Measurements from ENCODE around the gene RAB4A. TPM values are rescaled to one million over a fixed set of nuclear protein-coding genes. Genes with fewer than 3 reads are reported as not detected.
"Not testable (repeated sequence)": the region's sequence is repeated elsewhere in the genome, so short reads cannot be mapped to it uniquely, and the experiment has no call there.

Gene RAB4A
- polyA plus RNA-seq, 3 donors, result 22.3 to 34.8 (median 34.5) TPM

GRCh38 chr1:229326601-229327000 is 55.7 kb downstream of the RAB4A start:
- intact Hi-C loops (cut with micrococcal nuclease), result no loop called here
- H3K4me2 ChIP-seq (replicated peaks; ENCODE audit: extremely low read depth, low read length, poor library complexity, severe bottlenecking), result no peak overlapping the region

GRCh38 chr1:229327765-229328164 is 56.9 kb downstream of the RAB4A start:
- H3K27me3 Mint-ChIP-seq (ENCODE audit: low read depth in 3 of 3); H3K27ac ChIP-seq (ENCODE audit: low read depth in 1 of 2, low read length in 2 of 2); H2AFZ ChIP-seq (ENCODE audit: insufficient read depth, low read depth, low read length, poor library complexity, severe bottlenecking); H3K9ac ChIP-seq (ENCODE audit: insufficient read depth, low read length, poor library complexity, severe bottlenecking); H3K4me3 Mint-ChIP-seq; H4K20me1 ChIP-seq (ENCODE audit: insufficient read depth, low read length); intact Hi-C loops (cut with micrococcal nuclease); H3K9me3 ChIP-seq (replicated peaks in 1 of 2; ENCODE audit: control insufficient read depth in 1 of 2, insufficient read depth in 1 of 2, low read length in 2 of 2); H3K4me2 ChIP-seq (replicated peaks; ENCODE audit: extremely low read depth, low read length, poor library complexity, severe bottlenecking); H3K27me3 ChIP-seq (ENCODE audit: control insufficient read depth in 2 of 2, insufficient read depth in 2 of 2, low read length in 2 of 2); H3K9me3 Mint-ChIP-seq; DNase-seq; H3K4me3 ChIP-seq (replicated peaks in 1 of 3; ENCODE audit: low read depth in 2 of 3, low read length in 3 of 3): not testable (repeated sequence)
- Histone ChIP-seq H3K79me2 (ENCODE audit: insufficient read depth, low read length) (peaks cover 74% of the 10 kb centered on the region), H3K4me1 (ENCODE audit: control insufficient read depth in 1 of 2, insufficient read depth in 2 of 2, low read length in 2 of 2) (peaks cover 0 to 20% of the 10 kb centered on the region in 2 donors), H3K36me3 (replicated peaks in 1 of 2; ENCODE audit: control insufficient read depth in 1 of 2, insufficient read depth in 2 of 2, low read length in 2 of 2) (peaks cover 34 to 69% of the 10 kb centered on the region in 2 donors)
- H3K27ac Mint-ChIP-seq, result peak overlapping the region in 2 of 7 donors; percentile 54 to 70
- WGBS (ENCODE audit: insufficient coverage), result 100% methylated on average over 2 of the region's 6 CpGs
- peaks cover 56 to 58% of the 10 kb centered on the region in 2 donors for H3K36me3 Mint-ChIP-seq
- peaks cover 12% of the 10 kb centered on the region for H3K4me1 Mint-ChIP-seq

More at GRCh38 chr1:229326601-229327000, 55.7 kb downstream of the RAB4A start:
- Histone ChIP-seq H3K36me3 (replicated peaks in 1 of 2; ENCODE audit: control insufficient read depth in 1 of 2, insufficient read depth in 2 of 2, low read length in 2 of 2) (peaks cover 41 to 76% of the 10 kb centered on the region in 2 donors), H3K4me3 (replicated peaks in 1 of 3; ENCODE audit: low read depth in 2 of 3, low read length in 3 of 3) (no peak overlapping the region), H2AFZ (ENCODE audit: insufficient read depth, low read depth, low read length, poor library complexity, severe bottlenecking) (no peak overlapping the region), H3K27me3 (ENCODE audit: control insufficient read depth in 2 of 2, insufficient read depth in 2 of 2, low read length in 2 of 2) (no peaks in the 10 kb centered on the region), H3K27ac (ENCODE audit: low read depth in 1 of 2, low read length in 2 of 2) (peak overlapping the region in 1 of 2 donors; percentile 76), H3K9me3 (replicated peaks in 1 of 2; ENCODE audit: control insufficient read depth in 1 of 2, insufficient read depth in 1 of 2, low read length in 2 of 2) (no peaks in the 10 kb centered on the region), H3K4me1 (ENCODE audit: control insufficient read depth in 1 of 2, insufficient read depth in 2 of 2, low read length in 2 of 2) (peaks cover 0 to 20% of the 10 kb centered on the region in 2 donors), H3K79me2 (ENCODE audit: insufficient read depth, low read length) (peaks cover 64% of the 10 kb centered on the region), H4K20me1 (ENCODE audit: insufficient read depth, low read length) (peaks cover 3% of the 10 kb centered on the region), H3K9ac (ENCODE audit: insufficient read depth, low read length, poor library complexity, severe bottlenecking) (no peak overlapping the region)
- no peak overlapping the region for H3K4me3 Mint-ChIP-seq
- no peaks in the 10 kb centered on the region for H3K9me3 Mint-ChIP-seq
- peak overlapping the region in 5 of 7 donors; percentile 41 to 80 (median 73) for H3K27ac Mint-ChIP-seq
- H3K27me3 Mint-ChIP-seq (ENCODE audit: low read depth in 3 of 3), result no peaks in the 10 kb centered on the region
- H3K4me1 Mint-ChIP-seq, result peaks cover 12% of the 10 kb centered on the region
- no peak for DNase-seq
- WGBS (ENCODE audit: insufficient coverage), result 96% methylated on average over 8 of the region's 12 CpGs
- no peak for TF ChIP-seq CTCF (IDR thresholded peaks at IDR 0.05)
- peaks cover 62 to 66% of the 10 kb centered on the region in 2 donors for H3K36me3 Mint-ChIP-seq

Measured in CD14-positive monocyte (primary cell).